Neural progenitor cell (in vitro differentiated cells): Measurements from ENCODE around the gene C9orf50.

Source experiments
- CTCF ChIP-seq: fragments of 200-600 bp; sonication (generic); IDR thresholded peaks from 2 replicates; pipeline ENCODE4 v1.5.1; 2017; ENCODE audit warnings: antibody characterized with exemption, mild to moderate bottlenecking
- EZH2 ChIP-seq: fragments of 200-600 bp; sonication (generic); IDR thresholded peaks from 2 replicates; pipeline ENCODE4 v1.6.1; 2017; ENCODE audit warnings: antibody characterized with exemption, mild to moderate bottlenecking, moderate library complexity
- EZH2phosphoT487 ChIP-seq: fragments of 200-600 bp; sonication (generic); IDR thresholded peaks from 2 replicates; pipeline ENCODE4 v1.6.1; 2017; ENCODE audit warnings: antibody characterized with exemption

GRCh38 chr9:129575818-129576217, 45.1 kb downstream of the C9orf50 start:
- TF ChIP-seq EZH2 (no peak), CTCF (no peak), EZH2phosphoT487 (no peak)
